ENCODE results near the gene ADRB2. TPM values are rescaled to one million over a fixed set of nuclear protein-coding genes. Genes with fewer than 3 reads are reported as not detected.

Gene ADRB2
- total RNA-seq, 2 experiments from 2014 or later = 4.4 to 16.8 TPM

DNA sequence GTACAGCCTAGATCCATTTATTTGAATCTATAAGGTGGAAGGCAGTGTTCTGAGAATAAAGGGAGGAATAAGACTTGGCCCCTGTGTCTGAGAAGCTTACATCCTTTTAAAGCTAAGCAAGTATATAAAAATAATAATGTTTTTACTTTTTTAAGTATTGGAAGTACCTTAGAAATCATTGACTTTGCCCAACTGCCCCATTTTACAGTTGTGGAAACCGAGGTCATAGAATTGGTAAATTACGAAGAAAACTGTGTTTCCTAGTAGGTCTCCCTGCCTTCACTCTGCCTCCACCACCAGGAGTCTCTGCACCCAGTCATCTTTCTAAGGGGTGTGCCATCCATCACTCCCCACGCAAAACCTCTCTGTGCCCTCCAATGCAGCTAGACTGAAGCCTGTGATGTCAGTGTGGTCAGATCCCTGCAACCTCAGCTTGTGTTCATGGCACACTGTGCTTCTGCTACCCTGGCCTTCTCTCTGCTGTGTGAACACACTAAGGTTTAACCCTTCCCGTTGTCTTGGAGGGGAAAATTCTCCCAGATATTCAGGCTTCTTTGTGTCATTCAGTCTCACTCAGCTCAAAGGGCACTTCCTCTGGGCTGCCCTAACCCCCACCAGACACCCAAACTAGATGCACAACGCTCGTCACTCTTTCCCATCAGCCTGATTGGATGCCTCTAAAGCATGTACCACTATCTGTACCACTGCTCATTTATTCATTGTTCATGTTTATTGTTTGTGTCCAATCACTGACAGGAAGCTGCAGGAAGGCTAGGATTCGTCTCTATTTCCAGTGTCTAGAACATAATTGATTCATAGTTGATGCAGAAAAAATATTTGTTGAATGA lies 18.2 kb downstream of the ADRB2 start:
- BruUV-seq (replicated peaks) = no TSS peak
- TF ChIP-seq CTCF (conservative IDR thresholded peaks at IDR 0.05; ENCODE audit: low read length) = 0 out of 2 replicates have a peak, but pooled peaks have one; percentile 29
- TF ChIP-seq EZH2phosphoT487 (IDR thresholded peaks at IDR 0.05; ENCODE audit: borderline replicate concordance, low read depth, low read length) = no peak
- Histone ChIP-seq H3K36me3 (ENCODE audit: insufficient read depth, low read length) (no peaks in the 10 kb centered on the region), H3K4me1 (ENCODE audit: insufficient read depth, low read length, poor library complexity, severe bottlenecking) (peaks cover 20% of the 10 kb centered on the region), H3K9me3 (ENCODE audit: low read length) (no peaks in the 10 kb centered on the region), H2AFZ (ENCODE audit: low read length) (no peak overlapping the region), H4K20me1 (ENCODE audit: insufficient read depth, low read length) (no peaks in the 10 kb centered on the region), H3K4me3 (ENCODE audit: low read depth, low read length, poor library complexity, severe bottlenecking) (no peak overlapping the region), H3K9me2 (ENCODE audit: insufficient read depth, low read length) (no peaks in the 10 kb centered on the region), H3K4me2 (ENCODE audit: low read length) (no peak overlapping the region), H3K27ac (ENCODE audit: low read depth, low read length, poor library complexity, severe bottlenecking) (no peak overlapping the region), H3K79me2 (ENCODE audit: insufficient read depth, low read depth, low read length) (no peaks in the 10 kb centered on the region)
- CTCF ChIA-PET (ENCODE audit: unreplicated experiment) = no interaction called here
- POLR2A ChIA-PET = interaction anchor here (2.1 kb wide), 1 partner anchor 13 kb away, joined by 11 read pairs; no protein-coding TSS in a partner anchor
- intact Hi-C loops (cut with micrococcal nuclease; ENCODE audit: unreplicated experiment) = no loop called here
- no peak for DNase-seq (ENCODE audit: low spot score)

GRCh38 chr5:148846930-148847329 lies 20.5 kb downstream of the ADRB2 start:
- no peak for TF ChIP-seq EZH2phosphoT487 (IDR thresholded peaks at IDR 0.05; ENCODE audit: borderline replicate concordance, low read depth, low read length)
- TF ChIP-seq CTCF (conservative IDR thresholded peaks at IDR 0.05; ENCODE audit: low read length) = no peak
- Histone ChIP-seq H3K4me3 (ENCODE audit: low read depth, low read length, poor library complexity, severe bottlenecking) (no peak overlapping the region), H3K79me2 (ENCODE audit: insufficient read depth, low read depth, low read length) (no peaks in the 10 kb centered on the region), H3K27ac (ENCODE audit: low read depth, low read length, poor library complexity, severe bottlenecking) (no peak overlapping the region), H2AFZ (ENCODE audit: low read length) (no peak overlapping the region), H3K36me3 (ENCODE audit: insufficient read depth, low read length) (no peaks in the 10 kb centered on the region), H3K4me2 (ENCODE audit: low read length) (no peak overlapping the region), H3K9me2 (ENCODE audit: insufficient read depth, low read length) (no peaks in the 10 kb centered on the region), H3K4me1 (ENCODE audit: insufficient read depth, low read length, poor library complexity, severe bottlenecking) (peaks cover 22% of the 10 kb centered on the region), H3K9me3 (ENCODE audit: low read length) (no peaks in the 10 kb centered on the region), H4K20me1 (ENCODE audit: insufficient read depth, low read length) (no peaks in the 10 kb centered on the region)
- no TSS peak for BruUV-seq (replicated peaks)
- ChIA-PET POLR2A (interaction anchor here (0.6 to 0.7 kb wide), 3 partner anchors 9 to 15 kb away, joined by 3 to 4 read pairs (median 3); no protein-coding TSS in a partner anchor), CTCF (ENCODE audit: unreplicated experiment) (no interaction called here)
- DNase-seq (ENCODE audit: low spot score) = no peak
- intact Hi-C loops (cut with micrococcal nuclease; ENCODE audit: unreplicated experiment) = no loop called here

- ChIA-PET POLR2A (interaction anchor here (0.6 to 1.0 kb wide), 4 partner anchors 8 to 14 kb away, joined by 3 to 4 read pairs (median 3); no protein-coding TSS in a partner anchor), CTCF (ENCODE audit: unreplicated experiment) (no interaction called here)
- intact Hi-C loops (cut with micrococcal nuclease; ENCODE audit: unreplicated experiment) = no loop called here
- Histone ChIP-seq H3K36me3 (ENCODE audit: insufficient read depth, low read length) (no peaks in the 10 kb centered on the region), H3K27ac (ENCODE audit: low read depth, low read length, poor library complexity, severe bottlenecking) (no peak overlapping the region), H3K4me1 (ENCODE audit: insufficient read depth, low read length, poor library complexity, severe bottlenecking) (peaks cover 22% of the 10 kb centered on the region), H3K4me3 (ENCODE audit: low read depth, low read length, poor library complexity, severe bottlenecking) (no peak overlapping the region), H2AFZ (ENCODE audit: low read length) (no peak overlapping the region), H3K79me2 (ENCODE audit: insufficient read depth, low read depth, low read length) (no peaks in the 10 kb centered on the region), H4K20me1 (ENCODE audit: insufficient read depth, low read length) (no peaks in the 10 kb centered on the region), H3K4me2 (ENCODE audit: low read length) (no peak overlapping the region), H3K9me3 (ENCODE audit: low read length) (no peaks in the 10 kb centered on the region), H3K9me2 (ENCODE audit: insufficient read depth, low read length) (no peaks in the 10 kb centered on the region)
- no peak for DNase-seq (ENCODE audit: low spot score)
- no peak for TF ChIP-seq EZH2phosphoT487 (IDR thresholded peaks at IDR 0.05; ENCODE audit: borderline replicate concordance, low read depth, low read length)
- TF ChIP-seq CTCF (conservative IDR thresholded peaks at IDR 0.05; ENCODE audit: low read length) = no peak
- BruUV-seq (replicated peaks) = no TSS peak
These were observed 21.0 kb downstream of the ADRB2 start for GRCh38 chr5:148847456-148847855.
